Fibroblast of skin of right biceps (primary cell): Measurements from ENCODE around the gene AKNA.

Experiments used
- DNase-seq: peaks from one replicate; pipeline ENCODE4 v3.0.0-alpha.2; 2013

The AKNA gene

DNA sequence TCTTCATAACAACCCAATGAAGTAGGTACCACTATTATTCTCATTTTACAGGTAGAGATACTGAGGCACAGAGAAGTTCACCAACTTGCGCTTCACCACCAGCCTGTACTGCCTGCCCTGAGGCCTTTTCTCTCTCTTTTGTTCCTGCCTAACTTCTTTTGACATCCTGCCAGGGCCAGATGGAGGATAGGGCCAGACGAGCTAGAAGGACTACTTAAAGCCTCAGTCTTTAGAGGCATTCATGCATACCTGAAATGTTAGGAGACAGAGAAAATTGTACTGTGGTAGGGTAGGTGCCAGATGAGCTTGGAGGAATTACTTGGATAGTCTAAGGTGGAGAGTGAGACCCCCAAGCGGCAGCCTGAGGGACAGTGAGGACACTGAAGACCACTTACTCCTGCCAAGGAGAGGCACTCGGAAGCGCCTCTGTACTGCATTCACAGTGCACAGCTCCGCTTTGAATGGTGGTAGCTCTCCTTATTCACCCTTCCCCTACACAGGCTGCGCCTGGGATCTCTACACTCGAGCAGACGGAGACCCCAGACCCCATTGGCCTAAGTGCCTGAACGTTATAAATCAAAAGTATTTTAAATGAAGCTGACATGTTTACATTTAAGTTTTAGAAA is 71.1 kb downstream of the AKNA start:
- no peak for DNase-seq

- DNase-seq: no peak
Observed at GRCh38 chr9:114315723-114316363, 71.9 kb downstream of the AKNA start.

GRCh38 chr9:114314881-114315722 is 72.7 kb downstream of the AKNA start:
- no peak for DNase-seq

- no peak for DNase-seq
Observed at GRCh38 chr9:114314256-114314867, 73.4 kb downstream of the AKNA start.

DNA sequence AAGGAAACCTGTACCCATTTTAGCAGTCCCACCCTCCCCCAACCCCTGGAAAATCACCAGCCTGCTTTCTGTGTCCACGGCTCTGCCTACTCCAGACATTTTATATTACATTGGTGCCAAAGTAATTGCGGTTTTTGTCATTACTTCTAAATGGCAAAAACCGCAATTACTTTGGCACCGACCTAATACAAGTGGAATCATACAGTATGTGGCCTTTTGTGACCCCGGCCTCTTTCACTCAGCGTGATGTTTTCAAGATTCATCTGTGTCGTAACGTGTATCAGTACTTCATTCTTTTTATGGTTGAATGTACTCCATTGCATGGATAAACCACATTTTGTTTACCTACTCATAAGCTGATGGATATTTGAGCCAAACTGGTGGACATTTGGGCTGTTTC is 74.6 kb downstream of the AKNA start:
- DNase-seq: no peak

DNA sequence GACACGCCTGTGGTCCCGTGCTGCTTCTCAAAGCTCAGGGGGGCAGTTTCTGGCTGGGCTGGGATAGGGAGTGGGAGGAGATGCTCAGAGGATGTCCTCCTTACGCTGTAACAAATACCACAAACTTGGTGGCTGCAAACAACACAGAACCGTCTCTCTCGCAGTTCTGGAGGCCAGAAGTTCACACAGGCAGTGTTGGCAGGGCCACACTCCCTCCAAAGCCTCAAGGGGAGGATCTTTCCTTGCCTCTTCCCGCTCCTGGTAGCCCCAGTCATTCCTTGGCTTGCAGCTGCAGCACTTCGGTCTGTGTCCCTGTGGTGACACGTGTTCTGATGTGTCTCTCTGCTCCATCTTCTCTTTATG is 75.3 kb downstream of the AKNA start:
- no peak for DNase-seq

- no peak for DNase-seq
Observed at GRCh38 chr9:114311571-114312512, 75.9 kb downstream of the AKNA start.

DNA sequence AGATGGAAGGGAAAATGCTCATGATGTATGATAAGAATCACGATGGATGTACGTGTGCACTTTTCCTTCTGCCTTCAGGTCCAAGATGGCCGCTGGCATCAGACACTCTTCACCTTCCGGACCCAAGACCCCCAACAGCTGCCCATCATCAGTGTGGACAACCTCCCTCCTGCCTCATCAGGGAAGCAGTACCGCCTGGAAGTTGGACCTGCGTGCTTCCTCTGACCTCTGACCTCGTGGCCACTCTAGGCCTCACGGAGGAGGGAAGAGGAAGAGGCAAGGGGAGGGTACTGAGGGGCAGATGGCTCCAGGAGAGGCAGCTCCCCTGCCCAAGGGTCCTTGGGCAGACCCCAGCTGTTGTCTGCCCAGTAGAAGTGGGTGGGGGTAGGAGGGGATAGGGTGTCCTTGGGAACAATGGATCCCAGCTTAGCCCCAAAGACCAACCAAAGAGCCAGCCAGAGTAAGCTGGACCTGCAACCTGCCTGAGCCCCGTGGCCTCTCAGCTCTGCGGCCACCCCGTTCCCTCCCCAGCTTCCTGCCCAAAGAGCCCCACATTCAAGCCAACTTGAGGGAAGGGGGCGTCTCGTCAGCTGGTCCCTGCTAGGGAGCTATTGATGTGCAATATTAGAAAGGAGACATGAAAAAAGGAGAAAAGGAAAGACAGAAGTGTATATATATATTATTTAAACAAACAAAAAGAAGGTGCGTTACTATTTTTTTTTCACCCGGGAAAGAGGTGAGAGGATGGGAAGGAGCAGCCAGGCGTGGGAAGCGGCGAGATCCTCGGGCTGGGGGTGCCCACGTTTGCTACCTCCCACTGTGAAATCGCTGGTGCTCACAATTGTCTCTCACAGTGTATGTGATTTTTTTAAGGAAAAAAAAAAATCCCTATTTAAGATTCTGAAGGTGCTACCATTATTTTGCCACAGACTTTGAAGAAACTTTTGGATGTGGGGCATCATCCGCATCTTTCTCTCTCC is 77.0 kb downstream of the AKNA start:
- DNase-seq: no peak

DNA sequence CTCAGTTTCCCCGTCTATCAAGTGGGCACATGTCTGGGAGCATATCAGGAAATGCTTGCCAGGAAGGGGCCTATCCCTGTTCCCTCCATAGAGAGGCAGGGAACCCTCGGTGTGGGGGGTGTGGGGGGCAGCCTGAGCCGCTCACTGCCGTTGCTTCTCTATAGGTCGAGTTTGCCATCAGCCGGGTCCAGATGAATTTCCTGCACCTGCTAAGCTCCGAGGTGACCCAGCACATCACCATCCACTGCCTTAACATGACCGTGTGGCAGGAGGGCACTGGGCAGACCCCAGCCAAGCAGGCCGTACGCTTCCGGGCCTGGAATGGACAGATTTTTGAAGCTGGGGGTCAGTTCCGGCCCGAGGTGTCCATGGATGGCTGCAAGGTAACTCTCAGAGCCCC is 78.7 kb downstream of the AKNA start:
- DNase-seq: no peak

GRCh38 chr9:114308361-114308950 is 79.3 kb downstream of the AKNA start:
- DNase-seq: no peak

DNA sequence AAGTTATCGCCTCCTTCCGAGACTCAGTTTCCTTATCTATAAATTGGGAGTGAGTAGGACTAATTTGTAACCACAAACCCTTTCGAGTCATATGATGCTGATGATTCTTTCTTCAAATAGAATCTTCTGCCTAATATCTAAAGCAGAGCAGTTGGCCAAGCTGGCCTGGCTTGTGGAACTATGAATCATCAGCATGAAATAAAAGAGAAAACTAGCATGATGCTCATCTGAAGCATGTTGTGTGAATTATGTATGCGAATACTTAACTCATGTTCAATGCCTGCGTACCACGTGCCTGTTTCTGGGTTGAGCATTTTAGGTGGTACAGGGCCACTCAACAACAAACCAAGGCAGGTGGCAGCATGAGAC is 79.9 kb downstream of the AKNA start:
- DNase-seq: peak; percentile 41

- DNase-seq: no peak
Observed at GRCh38 chr9:114304416-114305188, 83.2 kb downstream of the AKNA start.

DNA sequence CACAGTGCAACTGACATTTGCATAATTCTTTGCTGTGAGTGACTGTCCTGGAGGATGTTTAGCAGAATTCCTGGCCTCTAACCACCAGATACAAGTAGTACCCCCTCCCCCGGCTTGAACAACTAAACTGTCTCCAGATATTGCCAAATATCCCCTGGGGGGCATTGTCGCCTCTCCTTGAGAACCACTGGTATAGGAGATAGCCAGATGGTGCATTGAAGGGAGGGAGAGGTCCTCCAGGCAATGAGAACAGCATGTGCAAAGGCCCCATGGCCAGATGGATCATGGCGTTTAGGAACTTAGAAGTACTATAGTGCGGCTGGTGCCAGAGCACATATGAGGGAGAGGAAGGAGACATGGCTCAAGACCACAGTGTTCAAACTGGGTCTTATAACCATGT is 83.8 kb downstream of the AKNA start:
- DNase-seq: no peak

GRCh38 chr9:114303571-114303970 is 84.2 kb downstream of the AKNA start:
- no peak for DNase-seq

DNA sequence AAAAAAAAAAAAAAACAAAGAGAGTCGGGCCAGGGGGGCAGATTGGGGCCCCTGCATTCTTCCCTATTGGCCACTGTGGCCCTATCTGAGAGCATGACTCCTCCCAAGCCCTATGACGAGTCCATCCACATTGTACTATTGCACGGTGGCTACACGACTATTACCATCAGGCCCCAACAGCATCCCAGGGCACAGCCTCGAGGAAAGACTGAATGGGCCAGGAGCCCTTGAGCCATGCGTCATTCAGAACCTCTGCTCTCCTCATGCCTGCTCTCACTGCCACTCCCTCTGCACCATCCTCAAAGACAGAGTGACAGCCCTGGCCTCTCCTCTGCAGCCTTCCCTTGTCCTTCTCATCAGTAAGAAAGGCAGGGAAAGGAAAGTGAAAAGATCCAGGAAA is 85.1 kb downstream of the AKNA start:
- no peak for DNase-seq

DNA sequence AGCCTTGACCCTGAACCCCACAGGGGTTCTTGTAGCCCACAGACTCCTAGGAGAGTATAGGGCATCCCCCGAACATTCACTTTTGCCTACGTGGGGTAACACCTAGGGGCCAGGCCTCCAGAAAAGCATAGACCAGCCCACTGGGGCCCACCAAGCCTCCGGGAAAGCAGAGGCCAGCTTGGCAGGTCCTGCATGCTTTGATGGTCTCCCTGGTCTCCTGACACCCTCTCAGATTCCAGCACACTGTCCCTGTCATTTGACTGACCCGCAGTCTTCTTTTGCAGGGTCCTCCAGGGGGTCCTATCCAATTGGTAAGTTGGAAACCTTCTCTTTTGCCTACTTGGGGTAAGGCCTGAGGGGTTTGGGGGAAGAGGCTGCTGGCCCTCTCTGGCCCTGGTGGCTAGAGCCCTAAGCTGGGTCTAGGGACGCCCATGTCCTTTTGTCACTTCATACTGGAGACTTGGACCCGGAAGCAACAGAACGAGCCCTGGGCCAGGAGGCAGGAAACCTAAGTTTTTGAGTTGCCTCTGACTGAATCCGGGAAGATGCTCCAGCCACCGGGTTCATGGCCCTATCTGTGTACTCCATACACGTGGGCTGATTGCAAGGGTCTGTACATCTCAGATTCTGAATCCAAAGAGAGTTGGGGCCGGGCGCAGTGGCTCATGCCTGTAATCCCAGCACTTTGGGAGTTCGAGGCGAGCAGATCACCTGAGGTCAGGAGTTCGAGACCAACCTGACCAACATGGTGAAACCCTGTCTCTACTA is 85.8 kb downstream of the AKNA start:
- DNase-seq: no peak

DNA sequence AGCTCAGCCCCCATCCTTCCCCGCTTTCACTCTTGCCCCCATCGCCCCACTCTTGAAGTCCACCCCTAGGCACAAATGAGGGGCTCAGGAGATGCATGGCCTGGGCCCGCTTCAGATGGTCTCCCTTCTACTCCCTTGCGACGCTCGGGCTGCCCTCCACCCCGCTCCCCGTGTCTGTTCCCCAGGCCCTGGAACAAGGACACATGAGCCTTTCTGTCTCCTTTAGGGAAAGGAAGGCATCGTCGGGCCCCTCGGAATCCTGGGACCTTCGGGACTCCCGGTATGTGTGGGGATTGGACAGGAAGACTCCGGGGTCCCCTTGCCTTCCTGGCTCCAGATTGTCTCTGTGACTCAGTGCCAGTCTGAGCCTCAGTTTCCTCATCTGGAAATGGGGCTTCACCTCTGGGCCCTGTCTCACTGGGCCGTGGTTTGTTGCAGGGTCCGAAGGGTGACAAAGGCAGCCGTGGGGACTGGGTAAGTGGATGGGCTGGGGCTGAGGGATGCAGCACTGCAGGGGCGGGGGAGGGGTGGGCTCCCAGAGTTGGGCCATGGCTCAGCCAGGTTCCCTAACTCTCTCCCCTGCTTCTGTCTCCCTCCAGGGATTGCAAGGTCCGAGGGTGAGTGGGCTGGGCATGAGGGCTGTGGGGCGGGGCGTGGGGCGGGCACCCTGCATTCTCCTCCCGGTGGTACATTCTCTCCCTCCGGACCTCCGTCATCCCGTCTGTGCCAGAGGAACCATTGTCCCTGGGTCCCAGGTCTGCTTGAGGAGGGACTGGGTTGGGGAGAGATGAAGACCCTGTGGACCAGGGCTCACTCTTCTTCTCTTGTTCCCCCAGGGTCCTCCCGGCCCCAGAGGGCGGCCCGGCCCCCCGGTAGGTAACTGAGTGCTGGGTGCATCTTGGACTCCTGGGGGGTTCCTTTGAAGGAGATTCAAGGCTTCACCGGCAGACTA is 86.7 kb downstream of the AKNA start:
- no peak for DNase-seq
